ENCODE data around the gene DTWD2.
"Not testable (repeated sequence)": the region's sequence is repeated elsewhere in the genome, so short reads cannot be mapped to it uniquely, and the experiment has no call there.

DTWD2 gene

GRCh38 chr5:118857700-118858099 is 130.6 kb downstream of the DTWD2 start:
- no peak for DNase-seq

GRCh38 chr5:118854819-118855218 is 133.5 kb downstream of the DTWD2 start:
- no peak for DNase-seq

- DNase-seq = not testable (repeated sequence)
These were observed 136.6 kb downstream of the DTWD2 start for GRCh38 chr5:118851785-118852184.

- not testable (repeated sequence) for DNase-seq
These were observed 138.8 kb downstream of the DTWD2 start for GRCh38 chr5:118849507-118849906.

GRCh38 chr5:118844351-118844750 is 144.0 kb downstream of the DTWD2 start:
- DNase-seq = no peak

GRCh38 chr5:118834710-118835109 is 153.6 kb downstream of the DTWD2 start:
- DNase-seq = no peak

GRCh38 chr5:118832974-118833373 is 155.4 kb downstream of the DTWD2 start:
- no peak for DNase-seq

- DNase-seq = no peak
These were observed 163.1 kb downstream of the DTWD2 start for GRCh38 chr5:118825226-118825625.

GRCh38 chr5:118818604-118819003 is 169.7 kb downstream of the DTWD2 start:
- no peak for DNase-seq

- no peak for DNase-seq
These were observed 179.9 kb downstream of the DTWD2 start for GRCh38 chr5:118808441-118808840.

- DNase-seq = no peak
These were observed 181.8 kb downstream of the DTWD2 start for GRCh38 chr5:118806571-118806970.

GRCh38 chr5:118802335-118802734 is 186.0 kb downstream of the DTWD2 start:
- no peak for DNase-seq

GRCh38 chr5:118796081-118796480 is 192.3 kb downstream of the DTWD2 start:
- DNase-seq = no peak

GRCh38 chr5:118794281-118794680 is 194.1 kb downstream of the DTWD2 start:
- DNase-seq = no peak

GRCh38 chr5:118793652-118794051 is 194.7 kb downstream of the DTWD2 start:
- DNase-seq = no peak

GRCh38 chr5:118793091-118793490 is 195.3 kb downstream of the DTWD2 start:
- no peak for DNase-seq

- DNase-seq = no peak
These were observed 196.2 kb downstream of the DTWD2 start for GRCh38 chr5:118791926-118792734.

- no peak for DNase-seq
These were observed 199.0 kb downstream of the DTWD2 start for GRCh38 chr5:118789366-118789765.

GRCh38 chr5:118788351-118788750 is 200.0 kb downstream of the DTWD2 start:
- no peak for DNase-seq

Data from CD4-positive, alpha-beta T cell treated with Interleukin-6 for 4 hours (primary cell).